GM19467 (cell line): ENCODE data around the gene PEX14.
"Not testable (repeated sequence)": the region's sequence is repeated elsewhere in the genome, so short reads cannot be mapped to it uniquely, and the experiment has no call there.

ENCODE experiments used
- ATAC-seq: cut with Tn5 transposase; IDR thresholded peaks from one replicate; pipeline ENCODE4 v1.9.1; 2021; ENCODE audit warnings: mild to moderate bottlenecking, moderate library complexity; ENCODE audit not compliant: unreplicated experiment

The PEX14 gene

GRCh38 chr1:10474613-10475507 lies at the start of gene PEX14:
PEX14 (plus strand) TSS chr1:10474950; CDS start chr1:10474967, 17 bp downstream.
- ATAC-seq = peak; percentile 58

- ATAC-seq = not testable (repeated sequence)
Measured at GRCh38 chr1:10425826-10426534, 48.8 kb upstream of the PEX14 start.

GRCh38 chr1:10426535-10426848 lies 48.3 kb upstream of the PEX14 start:
- not testable (repeated sequence) for ATAC-seq

- ATAC-seq = no peak
Measured at GRCh38 chr1:10428984-10429383, 45.8 kb upstream of the PEX14 start.

- peak; percentile 4 for ATAC-seq
Measured at GRCh38 chr1:10429868-10430215, 44.9 kb upstream of the PEX14 start.

GRCh38 chr1:10430216-10431069 lies 44.3 kb upstream of the PEX14 start, which contains the start of gene CENPS:
CENPS (plus strand) TSS chr1:10430433; CDS start chr1:10430518, 85 bp downstream.
- ATAC-seq = peak; percentile 68

GRCh38 chr1:10431070-10431730 lies 43.5 kb upstream of the PEX14 start:
- no peak for ATAC-seq

- ATAC-seq = no peak
Measured at GRCh38 chr1:10432910-10433700, 41.6 kb upstream of the PEX14 start.

GRCh38 chr1:10433790-10434189 lies 41.0 kb upstream of the PEX14 start:
- no peak for ATAC-seq

GRCh38 chr1:10434590-10434989 lies 40.2 kb upstream of the PEX14 start:
- ATAC-seq = no peak

- no peak for ATAC-seq
Measured at GRCh38 chr1:10437052-10437451, 37.7 kb upstream of the PEX14 start.

GRCh38 chr1:10438677-10439163 lies 36.0 kb upstream of the PEX14 start:
- ATAC-seq = no peak

- ATAC-seq = no peak
Measured at GRCh38 chr1:10440305-10440704, 34.4 kb upstream of the PEX14 start.

GRCh38 chr1:10440794-10441193 lies 34.0 kb upstream of the PEX14 start:
- ATAC-seq = no peak

- no peak for ATAC-seq
Measured at GRCh38 chr1:10444248-10444647, 30.5 kb upstream of the PEX14 start.

- ATAC-seq = no peak
Measured at GRCh38 chr1:10444795-10445397, 29.9 kb upstream of the PEX14 start.

GRCh38 chr1:10446790-10447422 lies 27.8 kb upstream of the PEX14 start:
- ATAC-seq = no peak

GRCh38 chr1:10449751-10450150 lies 25.0 kb upstream of the PEX14 start, which contains the start of gene CORT:
CORT (plus strand) TSS chr1:10450031; CDS start chr1:10450224, 193 bp downstream.
- no peak for ATAC-seq
